KMS-11 (cell line): ENCODE data around the gene RITA1.

Experiments used
- H2AFZ ChIP-seq: fragments of 200-600 bp; sonication (generic); 2 replicates; pipeline ENCODE4 v1.6.1; 2016; ENCODE audit warnings: antibody characterized with exemption, mixed run types, low read depth
- H3K27ac ChIP-seq: fragments of 200-600 bp; sonication (generic); 2 replicates; pipeline ENCODE4 v1.6.1; 2016; ENCODE audit warnings: mild to moderate bottlenecking, mixed run types
- H3K27me3 ChIP-seq: fragments of 200-600 bp; sonication (generic); 2 replicates; pipeline ENCODE4 v1.6.1; 2017; ENCODE audit warnings: mild to moderate bottlenecking, low read depth, mixed run types, moderate library complexity; ENCODE audit not compliant: insufficient read depth
- H3K36me3 ChIP-seq: fragments of 200-600 bp; sonication (generic); 2 replicates; pipeline ENCODE4 v1.6.1; 2017; ENCODE audit warnings: mild to moderate bottlenecking, mixed run types; ENCODE audit not compliant: insufficient read depth
- H3K4me1 ChIP-seq: fragments of 200-600 bp; sonication (generic); 2 replicates; pipeline ENCODE4 v1.6.1; 2016; ENCODE audit warnings: mild to moderate bottlenecking, low read depth, mixed run types; ENCODE audit not compliant: poor library complexity, severe bottlenecking
- H3K4me2 ChIP-seq: fragments of 200-600 bp; sonication (generic); 2 replicates; pipeline ENCODE4 v1.7.0; 2016; ENCODE audit warnings: mild to moderate bottlenecking, mixed run types
- H3K4me3 ChIP-seq: fragments of 200-600 bp; sonication (generic); IDR thresholded peaks from 2 replicates; pipeline ENCODE4 v1.6.1; 2017; ENCODE audit warnings: low read depth, low read length, mixed read lengths; ENCODE audit not compliant: insufficient read depth
- H3K79me2 ChIP-seq: fragments of 200-600 bp; sonication (generic); 2 replicates; pipeline ENCODE4 v1.6.1; 2016; ENCODE audit warnings: low read depth, mixed run types; ENCODE audit not compliant: insufficient read depth
- H3K9ac ChIP-seq: fragments of 200-600 bp; sonication (generic); 2 replicates; pipeline ENCODE4 v1.6.1; 2016; ENCODE audit warnings: mild to moderate bottlenecking, mixed run types
- H4K20me1 ChIP-seq: fragments of 200-600 bp; sonication (generic); 2 replicates; pipeline ENCODE4 v1.6.1; 2016; ENCODE audit warnings: mild to moderate bottlenecking, mixed run types; ENCODE audit not compliant: insufficient read depth
- TF ChIP-seq, protein P1 (sequence below): fragments of 200-600 bp; sonication (generic); conservative IDR thresholded peaks from 2 replicates; pipeline ENCODE4 v1.6.1; 2017; ENCODE audit warnings: low read depth, mild to moderate bottlenecking, antibody characterized with exemption, low read length, moderate library complexity, mixed read lengths

The RITA1 gene

DNA sequence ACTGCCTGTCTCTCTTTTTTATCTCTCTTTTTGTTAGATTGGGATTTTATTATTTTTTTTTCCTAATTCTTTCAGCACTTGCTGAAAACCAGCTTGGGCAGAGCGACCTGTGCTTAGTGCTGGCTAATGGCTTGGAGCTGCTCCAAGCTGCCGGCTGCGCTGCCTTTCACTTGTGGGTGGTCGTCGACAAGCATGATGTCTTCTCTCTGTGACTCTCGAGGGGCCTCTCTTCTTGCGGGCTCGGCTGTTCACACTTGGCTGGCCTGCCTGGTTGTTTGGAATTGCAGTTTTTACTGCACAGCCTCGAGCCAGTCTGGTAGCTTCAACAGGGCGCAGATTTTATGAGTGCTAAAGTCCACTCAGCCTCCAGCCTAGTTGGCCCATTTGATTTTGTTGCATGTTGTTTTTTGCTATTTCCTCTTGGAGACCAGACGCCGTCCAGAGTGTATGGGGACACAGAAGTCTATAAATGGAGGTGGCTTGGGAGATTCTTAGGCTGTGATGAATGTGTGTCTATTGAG, 54.4 kb downstream of the RITA1 start:
- H3K4me3 ChIP-seq, result no peak overlapping the region
- H3K27ac ChIP-seq, result no peak overlapping the region
- H3K36me3 ChIP-seq, result no peaks in the 10 kb centered on the region
- H3K4me1 ChIP-seq, result no peaks in the 10 kb centered on the region
- H3K9ac ChIP-seq, result no peak overlapping the region
- H4K20me1 ChIP-seq, result no peaks in the 10 kb centered on the region
- TF ChIP-seq, protein P1, sequence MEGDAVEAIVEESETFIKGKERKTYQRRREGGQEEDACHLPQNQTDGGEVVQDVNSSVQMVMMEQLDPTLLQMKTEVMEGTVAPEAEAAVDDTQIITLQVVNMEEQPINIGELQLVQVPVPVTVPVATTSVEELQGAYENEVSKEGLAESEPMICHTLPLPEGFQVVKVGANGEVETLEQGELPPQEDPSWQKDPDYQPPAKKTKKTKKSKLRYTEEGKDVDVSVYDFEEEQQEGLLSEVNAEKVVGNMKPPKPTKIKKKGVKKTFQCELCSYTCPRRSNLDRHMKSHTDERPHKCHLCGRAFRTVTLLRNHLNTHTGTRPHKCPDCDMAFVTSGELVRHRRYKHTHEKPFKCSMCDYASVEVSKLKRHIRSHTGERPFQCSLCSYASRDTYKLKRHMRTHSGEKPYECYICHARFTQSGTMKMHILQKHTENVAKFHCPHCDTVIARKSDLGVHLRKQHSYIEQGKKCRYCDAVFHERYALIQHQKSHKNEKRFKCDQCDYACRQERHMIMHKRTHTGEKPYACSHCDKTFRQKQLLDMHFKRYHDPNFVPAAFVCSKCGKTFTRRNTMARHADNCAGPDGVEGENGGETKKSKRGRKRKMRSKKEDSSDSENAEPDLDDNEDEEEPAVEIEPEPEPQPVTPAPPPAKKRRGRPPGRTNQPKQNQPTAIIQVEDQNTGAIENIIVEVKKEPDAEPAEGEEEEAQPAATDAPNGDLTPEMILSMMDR, result no peak
- no peaks in the 10 kb centered on the region for H3K27me3 ChIP-seq
- no peak overlapping the region for H3K4me2 ChIP-seq
- H3K79me2 ChIP-seq, result no peaks in the 10 kb centered on the region
- no peak overlapping the region for H2AFZ ChIP-seq

DNA sequence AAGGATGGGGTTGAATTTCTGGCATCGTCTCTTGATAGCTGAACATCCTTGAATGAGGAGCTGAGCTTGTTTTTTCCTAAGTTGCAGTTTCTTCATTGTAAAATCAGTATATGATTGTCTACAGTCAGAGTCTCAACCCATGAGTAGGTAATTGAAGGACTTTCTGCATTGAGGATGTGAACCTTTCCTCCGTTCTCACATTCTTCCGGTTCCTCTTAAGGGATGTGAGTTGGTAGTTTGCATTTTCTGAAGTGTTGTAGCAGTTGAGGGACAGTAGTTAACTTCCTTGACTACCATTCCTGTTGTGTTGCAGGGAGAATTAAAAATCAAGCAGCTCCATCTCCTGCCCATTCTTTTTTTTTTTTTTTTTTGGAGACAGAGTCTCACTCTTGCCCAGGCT, 54.9 kb downstream of the RITA1 start:
- Histone ChIP-seq H3K4me2 (no peak overlapping the region), H3K79me2 (no peaks in the 10 kb centered on the region), H4K20me1 (no peaks in the 10 kb centered on the region), H3K27ac (no peak overlapping the region), H3K36me3 (no peaks in the 10 kb centered on the region), H3K27me3 (no peaks in the 10 kb centered on the region), H2AFZ (no peak overlapping the region), H3K9ac (no peak overlapping the region), H3K4me3 (no peak overlapping the region), H3K4me1 (no peaks in the 10 kb centered on the region)
- TF ChIP-seq, protein P1, result no peak

DNA sequence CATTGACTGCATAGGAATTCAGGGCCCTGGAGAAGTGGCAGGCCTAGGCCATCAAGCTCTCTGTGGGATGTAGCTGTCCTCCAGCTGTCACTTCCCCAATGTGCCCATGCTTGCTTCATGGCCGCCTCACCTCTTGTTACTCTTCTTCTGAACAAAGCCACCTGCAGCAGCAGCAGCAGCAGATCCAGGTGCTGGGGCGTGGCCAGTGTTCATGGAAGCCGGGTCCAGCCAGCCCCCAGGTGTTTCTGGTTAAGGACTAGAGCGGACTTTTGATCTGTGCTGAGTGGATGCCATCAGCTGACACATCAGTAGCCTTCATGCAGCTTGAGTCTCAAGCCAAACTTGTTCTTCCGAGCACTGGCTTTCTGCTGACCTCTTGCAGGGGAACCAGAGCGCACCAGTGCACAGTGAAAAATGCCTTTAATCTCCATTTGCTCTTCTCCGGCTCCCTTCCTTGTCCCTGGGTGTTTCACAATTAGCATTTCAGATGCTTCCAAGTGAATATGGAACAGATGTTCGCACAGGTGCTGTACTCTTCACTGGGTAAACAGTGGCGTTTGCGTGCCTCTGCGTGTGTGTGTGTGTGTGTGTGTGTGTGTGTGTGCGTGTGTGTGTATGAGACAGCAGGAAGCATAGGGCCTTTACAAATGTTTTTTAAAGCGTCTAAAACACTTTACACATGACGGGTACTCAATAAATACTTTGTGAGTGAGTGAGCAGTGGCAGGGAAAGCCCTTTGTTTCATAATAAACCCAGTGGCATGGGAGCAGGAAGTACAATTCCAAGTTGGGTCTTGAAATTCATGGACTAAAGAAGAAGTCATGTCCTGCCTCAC, 55.9 kb downstream of the RITA1 start:
- H3K4me3 ChIP-seq, result no peak overlapping the region
- H3K9ac ChIP-seq, result no peak overlapping the region
- no peaks in the 10 kb centered on the region for H4K20me1 ChIP-seq
- no peak overlapping the region for H3K4me2 ChIP-seq
- H3K36me3 ChIP-seq, result no peaks in the 10 kb centered on the region
- no peak overlapping the region for H3K27ac ChIP-seq
- H3K27me3 ChIP-seq, result no peaks in the 10 kb centered on the region
- TF ChIP-seq, protein P1, result no peak
- no peaks in the 10 kb centered on the region for H3K79me2 ChIP-seq
- H3K4me1 ChIP-seq, result no peaks in the 10 kb centered on the region
- no peak overlapping the region for H2AFZ ChIP-seq
